HEK293 (cell line): ENCODE data around the gene PTPN4.

Source experiments
- BCL11A ChIP-seq: fragments of 450-650 bp; formaldehyde crosslinking; IDR thresholded peaks from 2 replicates; pipeline ENCODE4 v1.5.1; 2016; ENCODE audit warnings: low read depth, missing biosample characterization, missing genetic modification characterization
- CTCF ChIP-seq: fragments of 450-650 bp; formaldehyde crosslinking; IDR thresholded peaks from 2 replicates; pipeline ENCODE4 v1.5.1; 2016; ENCODE audit warnings: missing biosample characterization, missing genetic modification characterization
- HOXA7 ChIP-seq: sonication (generic); formaldehyde crosslinking; IDR thresholded peaks from 2 replicates; pipeline ENCODE4 v1.8.1; 2022; ENCODE audit warnings: missing genetic modification reagents, borderline replicate concordance
- PATZ1 ChIP-seq: fragments of 450-650 bp; formaldehyde crosslinking; IDR thresholded peaks from 2 replicates; pipeline ENCODE4 v1.5.1; 2016; ENCODE audit warnings: missing biosample characterization, missing genetic modification characterization
- SETDB1 ChIP-seq: IDR thresholded peaks from one replicate; pipeline ENCODE4 v1.6.1; 2017; ENCODE audit warnings: mild to moderate bottlenecking, low read length, moderate library complexity, mixed read lengths; ENCODE audit not compliant: insufficient read length
- TCF7L2 ChIP-seq: IDR thresholded peaks from 2 replicates; pipeline ENCODE4 v1.6.1; 2011; ENCODE audit warnings: low read depth, mild to moderate bottlenecking, inconsistent platforms, low read length, moderate library complexity, borderline replicate concordance
- YY1 ChIP-seq: fragments of 450-650 bp; formaldehyde crosslinking; IDR thresholded peaks from 2 replicates; pipeline ENCODE4 v1.5.1; 2018; ENCODE audit warnings: missing biosample characterization, missing genetic modification characterization
- ZNF10 ChIP-seq: fragments of 450-650 bp; formaldehyde crosslinking; IDR thresholded peaks from 2 replicates; pipeline ENCODE4 v1.5.1; 2017; ENCODE audit warnings: missing biosample characterization, missing genetic modification characterization
- ZNF138 ChIP-seq: fragments of 450-650 bp; formaldehyde crosslinking; IDR thresholded peaks from 2 replicates; pipeline ENCODE4 v1.5.1; 2016; ENCODE audit warnings: missing biosample characterization, missing genetic modification characterization, borderline replicate concordance
- ZNF140 ChIP-seq: fragments of 450-650 bp; formaldehyde crosslinking; IDR thresholded peaks from 2 replicates; pipeline ENCODE4 v1.5.1; 2016; ENCODE audit warnings: missing biosample characterization, missing genetic modification characterization
- ZNF175 ChIP-seq: fragments of 450-650 bp; formaldehyde crosslinking; IDR thresholded peaks from 2 replicates; pipeline ENCODE4 v1.5.1; 2016; ENCODE audit warnings: missing biosample characterization, missing genetic modification characterization
- ZNF311 ChIP-seq: fragments of 450-650 bp; formaldehyde crosslinking; IDR thresholded peaks from 2 replicates; pipeline ENCODE4 v1.5.1; 2017; ENCODE audit warnings: missing biosample characterization, missing genetic modification characterization, borderline replicate concordance
- ZNF514 ChIP-seq: fragments of 450-650 bp; formaldehyde crosslinking; IDR thresholded peaks from 2 replicates; pipeline ENCODE4 v1.5.1; 2016; ENCODE audit warnings: missing biosample characterization, missing genetic modification characterization
- ZNF777 ChIP-seq: fragments of 450-650 bp; formaldehyde crosslinking; IDR thresholded peaks from 2 replicates; pipeline ENCODE4 v1.5.1; 2017; ENCODE audit warnings: missing biosample characterization, missing genetic modification characterization, borderline replicate concordance

- TF ChIP-seq CTCF (tag by site-specific recombination) (no peak), BCL11A (no peak), ZNF514 (tag by site-specific recombination) (no peak), PATZ1 (tag by site-specific recombination) (no peak), ZNF777 (tag by site-specific recombination) (no peak), ZNF140 (no peak), TCF7L2 (no peak), SETDB1 (no peak), ZNF175 (no peak), HOXA7 (CRISPR knock-in tag) (no peak), ZNF311 (no peak), ZNF10 (tag by site-specific recombination) (no peak), ZNF138 (tag by site-specific recombination) (no peak), YY1 (no peak)
Measured at GRCh38 chr2:119862127-119862889, 102.6 kb downstream of the PTPN4 start.
